Measurements from ENCODE around the gene LONP1. TPM values are rescaled to one million over a fixed set of nuclear protein-coding genes. Genes with fewer than 3 reads are reported as not detected.

LONP1 gene
- total RNA-seq, 2 donors from 2014 or later: 178 to 359 TPM

DNA sequence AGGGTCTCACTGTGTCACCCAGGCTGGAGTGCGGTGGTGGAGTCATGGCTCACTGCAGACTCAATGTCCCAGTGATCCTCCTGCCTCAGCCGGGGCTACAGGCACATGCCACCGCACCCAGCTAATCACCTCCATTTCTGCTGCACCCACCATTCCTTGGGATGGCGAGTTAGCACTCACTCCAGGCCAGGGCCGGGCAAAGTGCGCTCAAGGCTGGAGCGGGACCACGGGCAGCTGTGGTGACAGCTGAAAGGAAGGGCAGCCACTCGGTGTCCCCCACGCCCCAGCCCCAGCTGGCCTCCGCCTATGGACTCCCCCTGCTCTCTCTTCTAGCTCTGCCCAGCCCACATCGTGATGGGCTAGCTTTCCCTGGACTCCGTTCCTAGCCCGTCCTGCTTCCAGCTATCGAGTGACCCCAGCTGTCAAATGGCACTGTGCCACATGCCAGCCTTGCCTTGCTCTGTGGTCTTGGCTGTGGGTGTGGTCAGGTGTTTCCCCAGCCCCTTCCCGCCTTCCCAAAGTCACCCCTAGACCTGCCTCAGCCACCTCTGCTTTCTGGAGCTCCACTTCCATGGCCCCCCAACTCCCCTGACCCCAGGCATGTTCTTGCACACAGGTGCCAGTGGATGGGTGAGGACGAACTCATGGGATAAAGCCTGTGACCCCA, 43.7 kb downstream of the LONP1 start:
- Mint-ChIP-seq H3K27ac (peak overlapping the region; percentile 61 to 91), H3K9me3 (peaks cover 0 to 5% of the 10 kb centered on the region in 2 donors), H3K36me3 (peaks cover 14 to 18% of the 10 kb centered on the region in 2 donors)
- no peak for ATAC-seq
- DNase-seq (ENCODE audit: low spot score in 2 of 2): no peak

DNA sequence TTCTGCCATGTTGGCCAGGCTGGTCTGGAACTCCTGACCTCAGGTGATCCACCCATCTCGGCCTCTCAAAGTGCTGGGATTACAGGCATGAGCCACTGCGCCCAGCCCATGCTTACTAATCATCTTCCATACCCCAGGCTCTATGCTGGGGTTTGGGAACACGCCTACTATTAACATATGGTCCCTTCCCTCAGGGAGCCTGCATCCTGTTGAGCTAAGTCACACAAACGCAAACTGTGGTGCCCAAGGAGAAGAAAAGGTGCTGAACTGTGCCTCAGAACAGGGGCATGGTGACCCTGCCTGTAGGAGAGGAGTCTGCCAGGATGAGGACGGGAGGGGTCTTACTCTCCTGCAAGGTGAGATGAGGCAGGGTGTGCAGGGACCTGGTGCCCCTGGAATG, 45.2 kb downstream of the LONP1 start:
- no peak for ATAC-seq
- peak overlapping the region in 1 of 2 donors; percentile 25 for H3K27ac Mint-ChIP-seq
- H3K9me3 Mint-ChIP-seq: peaks cover 0 to 5% of the 10 kb centered on the region in 2 donors
- H3K36me3 Mint-ChIP-seq: peaks cover 7 to 8% of the 10 kb centered on the region in 2 donors
- DNase-seq (ENCODE audit: low spot score in 2 of 2): no peak

DNA sequence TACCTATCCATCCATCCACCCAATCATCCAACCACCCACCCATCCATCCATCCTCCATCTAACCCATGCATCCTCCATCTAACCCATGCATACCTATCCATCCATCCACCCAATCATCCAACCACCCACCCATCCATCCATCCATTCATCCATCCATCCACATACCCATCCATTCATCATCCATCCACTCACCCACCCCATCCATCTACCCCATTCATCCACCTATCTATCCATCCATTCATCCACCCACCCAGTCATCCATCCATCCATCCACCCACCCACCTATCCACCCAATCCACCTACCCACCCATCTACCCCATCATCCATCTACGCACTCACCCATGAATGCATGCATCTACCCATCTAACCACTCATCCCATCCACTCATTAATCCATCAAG, 46.2 kb downstream of the LONP1 start:
- DNase-seq (ENCODE audit: low spot score in 2 of 2): no peak
- Mint-ChIP-seq H3K9me3 (peaks cover 0 to 5% of the 10 kb centered on the region in 2 donors), H3K36me3 (peaks cover 0 to 7% of the 10 kb centered on the region in 2 donors), H3K27ac (no peak overlapping the region)
- ATAC-seq: no peak

DNA sequence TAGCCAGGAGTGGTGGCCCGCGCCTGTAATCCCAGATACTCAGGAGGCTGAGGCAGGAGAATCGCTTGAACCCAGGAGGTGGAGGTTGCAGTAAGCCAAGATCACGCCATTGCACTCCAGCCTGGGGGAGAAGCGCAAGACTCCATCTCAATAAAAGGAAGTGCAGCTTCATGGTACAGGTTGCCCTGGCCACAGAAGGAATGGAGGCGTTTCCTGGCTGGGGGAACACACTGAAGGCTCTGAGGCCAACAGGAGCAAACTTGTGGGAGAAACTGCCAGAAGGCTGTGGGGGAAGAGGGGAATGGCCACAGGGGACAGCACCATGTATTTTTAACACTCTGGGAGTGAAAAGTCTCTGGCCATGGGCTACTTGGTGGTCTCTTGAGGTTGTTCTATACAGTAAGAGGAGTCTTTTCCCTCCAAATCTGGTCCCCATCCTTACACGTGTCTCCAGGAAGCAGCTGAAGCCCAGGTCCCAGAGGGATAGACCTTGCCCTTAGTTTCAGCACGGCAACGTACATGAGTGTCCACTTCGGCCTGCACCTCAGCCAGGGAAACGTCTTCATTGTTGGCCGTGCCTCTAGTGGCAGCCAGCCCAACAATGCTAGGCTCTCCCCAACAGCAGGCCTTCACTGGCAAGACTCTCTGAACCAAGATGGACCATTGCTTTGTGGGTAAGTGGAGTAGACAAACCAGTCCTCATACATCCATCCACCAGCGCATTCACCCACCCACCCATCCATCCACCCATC, 47.1 kb downstream of the LONP1 start:
- ATAC-seq: no peak
- no peak for DNase-seq (ENCODE audit: low spot score in 2 of 2)
- Mint-ChIP-seq H3K9me3 (peaks cover 0 to 5% of the 10 kb centered on the region in 2 donors), H3K36me3 (peaks cover 0 to 7% of the 10 kb centered on the region in 2 donors), H3K27ac (peak overlapping the region; percentile 55 to 64)

DNA sequence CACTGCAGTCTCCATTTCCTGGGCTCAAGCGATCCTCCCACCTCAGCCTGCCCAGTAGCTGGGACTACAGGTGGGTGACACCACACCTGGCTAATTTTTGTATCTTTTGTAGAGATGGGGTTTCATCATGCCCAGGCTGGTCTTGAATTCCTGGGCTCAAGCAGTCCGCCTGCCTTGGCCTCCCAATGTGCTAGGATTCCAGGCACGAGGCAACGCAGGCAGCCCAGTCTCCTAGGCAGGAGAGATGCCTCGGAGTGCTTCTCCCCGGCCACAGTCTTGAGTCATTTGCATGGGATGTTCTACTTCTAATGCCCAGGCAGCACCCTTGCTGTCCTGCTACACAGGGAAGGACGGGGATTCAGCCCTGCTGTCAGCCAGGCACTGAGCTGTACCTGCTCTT, 48.3 kb downstream of the LONP1 start:
- H3K36me3 Mint-ChIP-seq: peaks cover 7 to 8% of the 10 kb centered on the region in 2 donors
- DNase-seq (ENCODE audit: low spot score in 2 of 2) (no peak), ATAC-seq (no peak)
- H3K9me3 Mint-ChIP-seq: peaks cover 0 to 5% of the 10 kb centered on the region in 2 donors
- no peak overlapping the region for H3K27ac Mint-ChIP-seq

DNA sequence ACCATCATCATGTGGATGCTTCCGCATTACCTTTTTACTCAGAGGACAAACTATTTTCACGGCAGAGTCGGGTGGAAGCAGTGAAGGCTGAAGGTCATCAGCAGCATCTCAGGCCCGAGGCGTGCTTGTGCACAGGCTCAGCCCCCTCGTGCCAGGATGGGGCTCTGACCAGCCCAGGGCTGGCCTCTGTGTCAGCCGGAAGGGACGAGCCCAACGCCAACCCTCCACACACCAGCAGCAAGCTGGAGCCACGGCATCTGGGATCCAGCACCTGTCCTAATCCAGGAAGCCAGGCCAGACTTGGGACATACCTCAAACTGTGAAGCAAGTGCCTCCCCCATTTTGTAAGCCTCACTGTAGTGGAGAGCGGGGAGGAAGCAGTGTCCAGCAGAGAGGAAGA, 50.7 kb downstream of the LONP1 start:
- H3K27ac Mint-ChIP-seq: peak overlapping the region in 1 of 2 donors; percentile 67

DNA sequence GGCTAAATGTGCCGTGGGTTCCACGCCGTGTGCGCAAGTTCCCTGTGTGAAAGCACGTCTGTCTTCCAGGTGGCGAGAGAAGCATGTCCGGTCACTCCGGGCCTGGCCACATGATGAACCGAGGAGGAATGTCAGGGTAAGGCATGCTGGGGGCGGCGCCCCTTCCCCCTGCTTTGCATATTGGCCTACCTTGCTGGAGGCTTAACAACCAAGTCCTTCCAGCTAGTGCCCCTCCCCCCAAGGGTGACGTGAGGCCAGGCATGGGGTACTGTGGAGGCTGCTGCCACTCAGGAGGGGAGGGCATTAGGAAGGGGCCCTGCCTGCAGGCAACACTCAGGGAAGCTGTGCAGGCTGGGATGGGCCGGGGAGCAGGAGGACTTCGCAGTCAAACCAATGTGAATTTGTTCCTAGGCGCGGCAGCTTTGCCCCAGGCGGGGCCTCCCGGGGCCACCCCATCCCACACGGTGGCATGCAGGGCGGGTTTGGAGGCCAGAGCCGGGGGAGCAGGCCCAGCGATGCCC, 52.1 kb downstream of the LONP1 start:
- Mint-ChIP-seq H3K9me3 (no peaks in the 10 kb centered on the region), H3K36me3 (peaks cover 7 to 8% of the 10 kb centered on the region in 2 donors), H3K27ac (peak overlapping the region; percentile 15 to 44)
- DNase-seq (ENCODE audit: low spot score in 2 of 2) (no peak), ATAC-seq (peak in 1 of 2 donors; percentile 14)

More for the DNA sequence above, 50.7 kb downstream of the LONP1 start:
- no peak for ATAC-seq
- Mint-ChIP-seq H3K36me3 (peaks cover 7 to 8% of the 10 kb centered on the region in 2 donors), H3K9me3 (peaks cover 0 to 5% of the 10 kb centered on the region in 2 donors)
- DNase-seq (ENCODE audit: low spot score in 2 of 2): no peak

DNA sequence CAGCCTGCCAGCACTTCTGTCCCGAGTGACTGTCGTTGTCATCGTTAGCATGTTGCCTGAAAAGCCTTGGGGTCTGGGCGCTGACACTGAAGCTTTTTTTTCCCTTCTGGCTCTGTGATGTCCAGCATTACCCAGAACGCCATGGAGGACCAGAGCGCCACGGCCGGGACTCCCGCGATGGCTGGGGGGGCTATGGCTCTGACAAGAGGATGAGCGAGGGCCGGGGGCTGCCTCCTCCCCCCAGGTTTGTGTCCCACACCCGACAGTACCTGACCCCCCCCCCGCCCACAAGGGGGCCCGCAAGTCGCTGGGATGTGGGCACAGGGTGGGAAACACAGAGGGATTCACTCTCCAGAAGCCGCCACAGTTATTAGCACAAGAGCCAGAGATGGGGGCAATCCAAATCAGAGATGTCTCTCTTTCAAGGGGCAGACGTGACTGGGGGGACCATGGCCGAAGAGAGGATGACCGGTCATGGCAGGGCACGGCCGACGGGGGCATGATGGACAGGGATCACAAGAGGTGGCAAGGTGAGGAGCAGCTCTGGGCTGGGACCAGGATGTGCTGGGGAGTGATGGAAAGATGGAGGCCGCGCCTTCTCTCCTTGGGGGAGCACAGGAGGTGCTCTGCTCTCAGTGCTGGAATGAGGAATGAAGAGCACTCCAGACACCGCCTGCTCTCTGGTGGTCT, 52.9 kb downstream of the LONP1 start:
- H3K9me3 Mint-ChIP-seq: no peaks in the 10 kb centered on the region
- DNase-seq (ENCODE audit: low spot score in 2 of 2) (no peak), ATAC-seq (no peak)
- H3K27ac Mint-ChIP-seq: peak overlapping the region in 1 of 2 donors; percentile 15
- H3K36me3 Mint-ChIP-seq: peaks cover 7 to 8% of the 10 kb centered on the region in 2 donors

DNA sequence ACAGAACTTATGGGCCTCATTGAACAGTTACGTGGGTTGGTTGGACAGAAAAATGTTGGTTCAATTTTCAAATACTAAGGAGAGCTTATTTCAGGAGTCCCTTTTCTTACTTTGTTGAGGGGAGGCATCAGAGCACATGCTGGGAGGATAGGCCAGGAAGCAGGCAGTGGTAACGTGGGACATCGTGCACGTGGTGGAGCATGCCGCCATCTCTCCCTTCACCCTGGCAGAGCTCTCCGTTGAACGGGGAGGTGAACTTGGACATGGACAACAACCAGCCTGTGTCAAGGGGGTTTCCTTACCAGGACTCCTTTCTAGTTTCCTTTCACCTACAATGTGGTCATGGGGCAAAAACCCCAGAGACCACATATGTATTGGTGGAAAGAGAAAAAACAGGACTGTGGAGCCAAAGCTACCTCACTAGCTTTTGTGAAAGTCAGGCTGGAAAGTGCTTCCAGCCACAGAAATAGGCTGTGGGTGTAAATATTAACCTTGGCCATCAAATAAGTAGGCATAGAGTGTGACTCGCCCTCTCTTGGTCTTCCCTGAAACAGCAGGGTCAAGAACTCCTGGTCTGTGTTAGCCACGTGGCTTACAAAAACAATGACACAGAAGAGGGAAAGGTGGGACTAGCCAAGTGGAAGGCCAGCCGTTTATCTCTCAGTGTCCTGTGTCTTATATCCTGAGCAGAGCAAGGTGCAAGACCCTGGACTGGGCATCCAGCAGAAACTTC, 54.0 kb downstream of the LONP1 start:
- no peak for DNase-seq (ENCODE audit: low spot score in 2 of 2)

DNA sequence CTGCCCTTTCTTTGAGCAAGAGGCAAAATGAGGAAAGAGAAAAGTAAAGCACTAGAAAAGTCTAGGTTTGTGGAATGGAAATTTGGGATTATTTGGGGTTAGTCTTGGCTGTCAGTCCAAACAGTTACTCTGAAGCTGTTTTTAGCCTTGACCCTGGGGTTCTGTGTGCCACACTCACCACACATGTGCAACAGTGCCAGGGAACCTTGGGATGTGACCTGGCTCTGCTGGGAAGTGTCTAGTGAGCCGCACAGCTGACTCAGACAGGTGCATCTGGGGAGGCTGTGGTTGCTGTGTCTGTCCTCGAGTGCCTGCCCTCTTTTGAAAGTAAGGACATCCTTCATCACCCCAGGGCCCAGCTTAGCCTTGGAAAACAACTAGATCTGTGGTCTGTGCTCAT, 55.4 kb downstream of the LONP1 start:
- no peaks in the 10 kb centered on the region for H3K9me3 Mint-ChIP-seq
- ATAC-seq (no peak), DNase-seq (ENCODE audit: low spot score in 2 of 2) (no peak)
- peak overlapping the region; percentile 69 to 86 for H3K27ac Mint-ChIP-seq
- peaks cover 7 to 13% of the 10 kb centered on the region in 2 donors for H3K36me3 Mint-ChIP-seq

More for the DNA sequence above, 54.0 kb downstream of the LONP1 start:
- Mint-ChIP-seq H3K27ac (peak overlapping the region; percentile 69 to 86), H3K36me3 (peaks cover 7 to 8% of the 10 kb centered on the region in 2 donors), H3K9me3 (no peaks in the 10 kb centered on the region)
- peak in 1 of 2 donors; percentile 69 for ATAC-seq

DNA sequence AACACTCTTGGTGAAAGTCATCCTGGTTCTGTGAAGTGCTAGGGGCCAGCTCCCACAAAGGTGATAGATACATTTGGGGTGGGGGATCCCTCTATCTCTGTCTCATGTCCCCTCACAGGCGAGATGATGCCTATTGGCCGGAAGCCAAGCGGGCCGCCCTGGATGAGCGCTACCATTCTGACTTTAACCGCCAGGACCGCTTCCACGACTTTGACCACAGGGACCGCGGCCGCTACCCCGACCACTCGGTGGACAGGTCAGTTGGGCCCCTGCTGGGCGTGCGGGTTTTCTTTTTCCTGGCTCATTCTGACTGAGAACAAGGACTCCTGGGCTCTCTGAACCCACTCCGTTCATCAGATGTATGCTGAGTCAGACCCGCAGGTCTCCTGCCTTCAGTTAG, 56.0 kb downstream of the LONP1 start:
- no peak for ATAC-seq
- Mint-ChIP-seq H3K36me3 (peaks cover 2 to 13% of the 10 kb centered on the region in 2 donors), H3K9me3 (no peaks in the 10 kb centered on the region)

DNA sequence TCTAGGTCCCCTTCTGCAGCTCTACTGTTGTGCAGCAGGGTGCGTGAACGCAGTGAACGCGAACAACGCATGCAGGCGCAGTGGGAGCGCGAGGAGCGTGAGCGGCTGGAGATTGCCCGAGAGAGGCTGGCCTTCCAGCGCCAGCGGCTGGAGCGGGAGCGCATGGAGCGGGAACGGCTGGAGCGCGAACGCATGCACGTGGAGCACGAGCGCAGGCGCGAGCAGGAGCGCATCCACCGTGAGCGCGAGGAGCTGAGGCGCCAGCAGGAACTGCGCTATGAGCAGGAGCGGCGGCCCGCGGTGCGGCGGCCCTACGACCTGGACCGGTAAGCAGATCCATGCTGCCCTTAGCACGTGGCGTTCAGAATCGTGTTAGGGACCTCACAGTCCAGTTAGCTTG, 58.5 kb downstream of the LONP1 start:
- no peak for DNase-seq (ENCODE audit: low spot score in 2 of 2)
- Mint-ChIP-seq H3K36me3 (peaks cover 0 to 16% of the 10 kb centered on the region in 2 donors), H3K27ac (peak overlapping the region in 1 of 2 donors; percentile 44), H3K9me3 (no peaks in the 10 kb centered on the region)
- ATAC-seq: no peak

More for the DNA sequence above, 56.0 kb downstream of the LONP1 start:
- DNase-seq (ENCODE audit: low spot score in 2 of 2): no peak
- H3K27ac Mint-ChIP-seq: no peak overlapping the region

DNA sequence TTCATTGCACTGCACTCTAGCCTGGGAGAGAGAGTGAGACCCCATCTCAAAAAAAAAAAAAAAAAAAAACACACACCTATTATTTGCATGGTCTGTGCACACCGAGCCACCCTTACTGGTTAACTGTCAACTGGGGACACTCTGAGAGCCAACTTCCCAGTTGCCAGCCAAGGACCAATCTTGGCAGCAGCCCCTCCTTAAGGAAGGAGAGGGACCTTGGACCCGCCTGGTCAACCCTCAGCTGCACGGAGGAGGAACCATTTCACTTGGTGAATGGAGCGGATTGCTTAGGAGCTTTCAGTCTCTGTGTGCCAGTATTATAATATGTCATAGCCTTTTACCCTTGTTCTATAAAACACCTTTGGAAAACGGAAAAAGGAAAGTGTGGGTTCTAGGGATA, 64.5 kb downstream of the LONP1 start:
- H3K27ac Mint-ChIP-seq: peak overlapping the region in 1 of 2 donors; percentile 42
- H3K36me3 Mint-ChIP-seq: peaks cover 12 to 41% of the 10 kb centered on the region in 2 donors
- DNase-seq (ENCODE audit: low spot score in 2 of 2) (no peak), ATAC-seq (no peak)
- no peaks in the 10 kb centered on the region for H3K9me3 Mint-ChIP-seq

DNA sequence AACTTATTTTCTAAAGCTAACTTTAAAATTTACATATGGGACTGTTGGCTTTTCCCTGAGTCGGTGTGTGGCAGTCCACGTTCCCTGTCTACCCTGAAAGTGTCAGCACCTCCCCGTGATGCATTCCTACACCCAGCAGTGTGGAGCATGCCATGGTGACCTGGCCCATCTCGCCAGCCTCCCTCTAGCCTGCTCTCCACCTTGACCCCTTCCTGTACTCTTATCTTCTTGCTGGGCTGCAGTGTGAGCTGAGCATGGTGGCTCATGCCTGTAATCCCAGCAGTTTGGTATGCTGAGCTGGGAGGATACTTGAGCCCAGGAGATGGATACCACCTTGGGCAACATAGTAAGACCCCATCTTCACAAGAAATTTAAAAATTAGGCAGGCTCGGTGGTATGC, 65.0 kb downstream of the LONP1 start:
- Mint-ChIP-seq H3K36me3 (peaks cover 13 to 43% of the 10 kb centered on the region in 2 donors), H3K27ac (peak overlapping the region in 1 of 2 donors; percentile 42), H3K9me3 (no peaks in the 10 kb centered on the region)
- ATAC-seq (no peak), DNase-seq (ENCODE audit: low spot score in 2 of 2) (no peak)

DNA sequence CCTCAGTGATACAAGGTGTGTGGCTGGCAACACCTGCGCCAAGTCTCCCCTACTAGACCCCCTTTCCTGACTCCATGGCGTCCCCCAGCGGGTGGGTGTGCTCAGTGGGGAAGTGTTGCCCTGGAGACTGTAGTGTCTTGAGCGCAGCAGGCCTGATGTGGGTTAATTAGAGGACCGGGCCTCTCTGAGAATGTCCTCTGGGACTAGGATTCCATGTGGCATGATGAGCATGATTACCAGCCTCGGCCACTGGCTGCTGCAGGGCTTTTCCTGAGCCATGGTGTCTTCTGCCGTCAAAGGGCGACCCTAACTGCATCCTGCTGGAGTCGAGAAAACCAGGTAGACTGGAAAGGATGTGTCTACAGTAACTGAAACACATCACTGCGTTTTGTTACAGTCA, 67.7 kb downstream of the LONP1 start:
- ATAC-seq (no peak), DNase-seq (ENCODE audit: low spot score in 2 of 2) (no peak)
- Mint-ChIP-seq H3K27ac (peak overlapping the region in 1 of 2 donors; percentile 28), H3K36me3 (peaks cover 19 to 35% of the 10 kb centered on the region in 2 donors), H3K9me3 (no peaks in the 10 kb centered on the region)

DNA sequence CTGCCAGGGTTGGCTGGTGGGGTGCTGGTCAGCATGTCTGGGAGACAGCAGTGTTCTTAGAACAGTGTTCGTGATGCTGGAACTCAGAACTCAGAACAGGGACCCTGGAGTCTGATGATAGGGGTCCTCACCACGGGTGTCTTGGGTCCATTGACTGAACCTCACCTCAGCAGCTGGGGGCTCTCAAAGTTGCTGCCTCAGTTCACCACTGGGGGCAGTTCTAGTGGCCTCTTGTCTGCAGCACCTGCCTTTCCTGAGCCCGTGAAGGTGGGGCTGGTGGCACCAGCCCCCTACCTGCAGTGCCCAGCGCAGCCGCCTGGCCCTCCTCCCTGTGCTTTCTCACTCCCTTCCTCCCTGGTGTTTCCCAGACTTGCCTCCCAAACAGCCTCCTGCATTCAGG, 68.6 kb downstream of the LONP1 start:
- DNase-seq (ENCODE audit: low spot score in 2 of 2): no peak
- no peak for ATAC-seq
- Mint-ChIP-seq H3K27ac (peak overlapping the region in 1 of 2 donors; percentile 57), H3K9me3 (no peaks in the 10 kb centered on the region), H3K36me3 (peaks cover 19 to 40% of the 10 kb centered on the region in 2 donors)
